ENCODE data around the gene MPPED2.

The MPPED2 gene

GRCh38 chr11:30526558-30526957 lies 59.6 kb downstream of the MPPED2 start:
- no peak for DNase-seq

- DNase-seq = no peak
Measured at GRCh38 chr11:30522536-30523243, 63.5 kb downstream of the MPPED2 start.

- DNase-seq = no peak
Measured at GRCh38 chr11:30521297-30522071, 64.7 kb downstream of the MPPED2 start.

GRCh38 chr11:30513087-30513486 lies 73.1 kb downstream of the MPPED2 start:
- DNase-seq = no peak

- DNase-seq = no peak
Measured at GRCh38 chr11:30511408-30511807, 74.7 kb downstream of the MPPED2 start.

GRCh38 chr11:30510750-30511149 lies 75.4 kb downstream of the MPPED2 start:
- no peak for DNase-seq

- no peak for DNase-seq
Measured at GRCh38 chr11:30509364-30509763, 76.8 kb downstream of the MPPED2 start.

- no peak for DNase-seq
Measured at GRCh38 chr11:30508594-30508993, 77.6 kb downstream of the MPPED2 start.

GRCh38 chr11:30505603-30506002 lies 80.5 kb downstream of the MPPED2 start:
- DNase-seq = no peak

- no peak for DNase-seq
Measured at GRCh38 chr11:30504468-30504867, 81.7 kb downstream of the MPPED2 start.

- DNase-seq = no peak
Measured at GRCh38 chr11:30503156-30503555, 83.0 kb downstream of the MPPED2 start.

- DNase-seq = no peak
Measured at GRCh38 chr11:30502305-30502704, 83.8 kb downstream of the MPPED2 start.

- no peak for DNase-seq
Measured at GRCh38 chr11:30501744-30502143, 84.4 kb downstream of the MPPED2 start.

GRCh38 chr11:30499940-30500339 lies 86.2 kb downstream of the MPPED2 start:
- DNase-seq = no peak

GRCh38 chr11:30497600-30497999 lies 88.6 kb downstream of the MPPED2 start:
- DNase-seq = no peak

- DNase-seq = no peak
Measured at GRCh38 chr11:30496935-30497334, 89.2 kb downstream of the MPPED2 start.

- DNase-seq = no peak
Measured at GRCh38 chr11:30495437-30495836, 90.7 kb downstream of the MPPED2 start.

- DNase-seq = no peak
Measured at GRCh38 chr11:30489511-30489910, 96.6 kb downstream of the MPPED2 start.

GRCh38 chr11:30489076-30489475 lies 97.1 kb downstream of the MPPED2 start:
- no peak for DNase-seq

GRCh38 chr11:30488304-30488998 lies 97.7 kb downstream of the MPPED2 start:
- no peak for DNase-seq

- DNase-seq = peak; percentile 1 to 60
Measured at GRCh38 chr11:30487200-30487898, 98.8 kb downstream of the MPPED2 start.

GRCh38 chr11:30485756-30486155 lies 100.4 kb downstream of the MPPED2 start:
- no peak for DNase-seq

GRCh38 chr11:30485222-30485621 lies 100.9 kb downstream of the MPPED2 start:
- DNase-seq = no peak
